ENCODE measurements around the gene NGFR.
"Not testable (repeated sequence)": the region's sequence is repeated elsewhere in the genome, so short reads cannot be mapped to it uniquely, and the experiment has no call there.

GRCh38 chr17:49550764-49551163 lies 55.7 kb downstream of the NGFR start:
- TF ChIP-seq CTCF (conservative IDR thresholded peaks at IDR 0.05; ENCODE audit: low read depth, low read length); EZH2 (IDR thresholded peaks at IDR 0.05; ENCODE audit: low read length, unreplicated experiment): not testable (repeated sequence)
